ENCODE results near the gene DRAXIN.

The DRAXIN gene

GRCh38 chr1:11708554-11709350, 17.2 kb downstream of the DRAXIN start:
- DNase-seq (ENCODE audit: low read depth in 2 of 2), result no peak

- DNase-seq (ENCODE audit: low read depth in 2 of 2), result no peak
These were observed 20.0 kb downstream of the DRAXIN start for GRCh38 chr1:11711490-11711889.

GRCh38 chr1:11712285-11712684, 20.8 kb downstream of the DRAXIN start:
- DNase-seq (ENCODE audit: low read depth in 2 of 2), result no peak

GRCh38 chr1:11713095-11713494, 21.6 kb downstream of the DRAXIN start:
- DNase-seq (ENCODE audit: low read depth in 2 of 2), result no peak

- no peak for DNase-seq (ENCODE audit: low read depth in 2 of 2)
These were observed 23.5 kb downstream of the DRAXIN start for GRCh38 chr1:11714831-11715575.

- DNase-seq (ENCODE audit: low read depth in 2 of 2), result peak; percentile 62 to 79
These were observed 28.0 kb downstream of the DRAXIN start for GRCh38 chr1:11719313-11720032.

- no peak for DNase-seq (ENCODE audit: low read depth in 2 of 2)
These were observed 28.5 kb downstream of the DRAXIN start for GRCh38 chr1:11720033-11720376.

- no peak for DNase-seq (ENCODE audit: low read depth in 2 of 2)
These were observed 29.0 kb downstream of the DRAXIN start for GRCh38 chr1:11720525-11720924.

GRCh38 chr1:11721311-11721710, 29.8 kb downstream of the DRAXIN start:
- DNase-seq (ENCODE audit: low read depth in 2 of 2), result no peak

- DNase-seq (ENCODE audit: low read depth in 2 of 2), result no peak
These were observed 31.0 kb downstream of the DRAXIN start for GRCh38 chr1:11722538-11722937.

GRCh38 chr1:11725616-11726015, 34.1 kb downstream of the DRAXIN start:
- DNase-seq (ENCODE audit: low read depth in 2 of 2), result no peak

GRCh38 chr1:11727119-11727518, 35.6 kb downstream of the DRAXIN start:
- no peak for DNase-seq (ENCODE audit: low read depth in 2 of 2)

- no peak for DNase-seq (ENCODE audit: low read depth in 2 of 2)
These were observed 36.8 kb downstream of the DRAXIN start for GRCh38 chr1:11728126-11728806.

GRCh38 chr1:11729155-11729497, 37.6 kb downstream of the DRAXIN start:
- no peak for DNase-seq (ENCODE audit: low read depth in 2 of 2)

GRCh38 chr1:11729498-11730428, 38.3 kb downstream of the DRAXIN start:
- DNase-seq (ENCODE audit: low read depth in 2 of 2), result no peak

- DNase-seq (ENCODE audit: low read depth in 2 of 2), result no peak
These were observed 39.0 kb downstream of the DRAXIN start for GRCh38 chr1:11730429-11730891.

- no peak for DNase-seq (ENCODE audit: low read depth in 2 of 2)
These were observed 40.3 kb downstream of the DRAXIN start for GRCh38 chr1:11731691-11732283.

GRCh38 chr1:11733306-11733705, 41.8 kb downstream of the DRAXIN start:
- no peak for DNase-seq (ENCODE audit: low read depth in 2 of 2)

GRCh38 chr1:11735531-11735853, 44.0 kb downstream of the DRAXIN start:
- DNase-seq (ENCODE audit: low read depth in 2 of 2), result no peak

GRCh38 chr1:11735854-11736745, 44.6 kb downstream of the DRAXIN start, which contains the start of gene AGTRAP:
Gene AGTRAP, plus strand, starts transcription at chr1:11736136. Its CDS starts 73 bp downstream, at chr1:11736209.
- DNase-seq (ENCODE audit: low read depth in 2 of 2), result peak; percentile 63 to 75
